Right ventricle myocardium superior (tissue), 1 donor: Measurements from ENCODE around the gene ROBO1. TPM values are rescaled to one million over a fixed set of nuclear protein-coding genes. Genes with fewer than 3 reads are reported as not detected.
"Not testable (repeated sequence)": the region's sequence is repeated elsewhere in the genome, so short reads cannot be mapped to it uniquely, and the experiment has no call there.

Source experiments
- ATAC-seq: fragments of 200-7000 bp; cut with Tn5 transposase; one replicate; pipeline ENCODE4 v1.9.1; 2020; ENCODE audit warnings: mild to moderate bottlenecking; ENCODE audit not compliant: poor library complexity
- DNase-seq: peaks from one replicate; pipeline ENCODE4 v3.0.0-alpha.2; 2020
- intact Hi-C: fragments of 100-400 bp; cut with DNase I; formaldehyde crosslinking; loops from one replicate; pipeline ENCODE4 v1.11.2; 2022
- total RNA-seq: library from RNA; stranded (reverse); fragmentation: NEBNext Ultra II Directional; extraction: Animal tissue kit (Norgen Biotek cat#: 25700); gene quantifications from one replicate; pipeline ENCODE4 v1.2.1, GENCODE V29; 2021
- donor health status: DM: no; HTN: yes; CAD: no; lungs with severe emphysema.

ROBO1 gene
- total RNA-seq, 1 donor from 2014 or later: 6.7 TPM

DNA sequence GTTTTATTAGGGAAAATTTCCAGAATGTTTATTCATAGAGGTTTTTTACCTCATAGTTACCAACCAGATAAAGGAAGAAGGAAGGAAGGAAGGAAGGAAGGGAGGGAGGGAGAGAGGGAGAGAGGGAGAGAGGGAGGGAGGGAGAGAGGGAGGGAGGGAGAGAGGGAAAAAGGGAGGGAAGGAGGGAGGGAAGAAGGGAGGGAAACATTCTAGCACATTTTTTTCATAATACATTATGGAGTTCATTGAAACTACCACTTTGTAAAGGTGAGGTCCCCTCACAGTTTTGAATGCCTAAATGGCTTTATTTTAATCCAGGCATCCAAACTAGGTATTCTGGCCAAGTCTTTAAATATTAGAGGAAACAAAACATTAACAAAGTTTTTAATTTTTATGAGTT is 1049.1 kb downstream of the ROBO1 start:
- intact Hi-C loops: no loop called here
- DNase-seq (no peak), ATAC-seq (no peak)

DNA sequence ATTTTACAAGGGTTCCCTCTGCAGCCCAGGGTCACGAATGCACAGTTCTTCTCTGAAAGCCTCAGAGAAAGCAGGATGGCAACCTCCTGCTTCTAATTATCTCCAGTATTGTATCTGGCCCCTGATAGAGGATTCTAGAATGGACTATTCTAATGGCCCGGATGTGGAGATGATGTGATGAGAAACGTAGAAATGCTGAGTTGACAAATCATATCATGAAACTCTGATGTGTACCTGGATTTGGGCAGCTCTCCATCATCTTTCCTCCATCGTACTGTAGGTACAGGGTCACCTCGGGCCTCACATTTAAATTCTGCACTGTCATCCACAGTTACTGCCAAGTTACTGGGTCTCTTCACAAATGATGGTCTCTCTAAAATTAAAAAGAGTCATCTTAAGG is 1050.8 kb downstream of the ROBO1 start:
- intact Hi-C loops: no loop called here
- DNase-seq: no peak
- no peak for ATAC-seq

DNA sequence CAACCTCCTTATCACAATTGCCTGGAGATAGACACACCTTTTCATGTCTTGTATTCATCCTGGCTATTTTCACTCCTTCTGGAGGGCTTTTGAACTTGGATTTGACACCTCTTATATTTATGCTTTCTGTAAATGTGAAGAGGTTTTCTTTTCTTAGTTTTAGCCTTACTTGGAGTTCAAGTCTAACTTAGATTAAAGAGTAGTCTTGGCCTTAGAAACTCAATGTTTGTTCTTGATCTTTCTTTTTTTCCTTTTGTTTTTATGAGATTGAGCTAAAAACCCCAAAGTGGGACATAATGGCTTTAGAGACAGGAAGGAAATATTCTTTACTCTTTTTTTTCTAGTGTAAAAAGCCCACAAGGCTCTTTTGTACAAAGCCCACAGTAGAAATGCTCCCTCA is 1054.9 kb downstream of the ROBO1 start:
- intact Hi-C loops: no loop called here
- no peak for ATAC-seq
- no peak for DNase-seq

DNA sequence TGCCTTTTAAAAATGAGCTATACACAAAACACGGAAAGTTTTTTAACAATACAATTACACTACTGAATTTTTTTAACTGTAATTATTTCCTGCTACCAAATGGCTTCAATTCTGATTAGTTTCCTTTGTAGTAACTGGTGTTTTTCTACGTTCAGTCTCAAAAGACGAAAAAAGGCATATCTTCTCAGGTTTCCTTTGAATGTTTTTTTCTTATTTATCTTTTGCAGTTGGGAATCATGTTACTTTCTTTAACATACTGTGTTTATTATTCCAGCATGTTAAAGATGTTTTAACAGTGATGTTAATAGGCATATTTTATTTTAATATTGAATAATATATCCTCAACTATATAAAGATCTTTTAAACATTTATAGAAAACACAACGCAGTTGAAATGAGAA is 1055.5 kb downstream of the ROBO1 start:
- DNase-seq (no peak), ATAC-seq (no peak)
- intact Hi-C loops: no loop called here

DNA sequence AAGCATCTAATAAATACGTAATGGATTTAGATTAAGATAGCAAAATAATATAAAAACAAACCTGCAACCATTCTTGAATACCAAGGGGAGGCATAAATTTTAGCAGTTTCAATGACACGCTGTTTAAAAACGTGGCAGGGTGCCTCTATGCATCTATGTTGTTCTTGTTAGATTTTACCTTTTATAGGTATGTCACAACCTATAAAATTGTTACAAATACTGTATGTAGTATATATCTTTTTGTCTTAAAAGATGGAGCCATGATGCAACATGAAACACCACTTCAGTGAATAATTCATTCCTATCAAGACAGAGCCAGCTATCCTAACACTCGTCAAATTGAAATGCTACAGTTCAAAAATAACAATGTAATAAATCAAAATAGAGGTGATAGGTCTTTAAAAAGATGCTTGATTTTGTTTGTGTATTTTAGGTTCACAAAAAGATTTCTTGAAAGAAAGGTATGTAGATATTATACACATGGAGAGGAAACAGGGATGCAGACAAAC is 1059.2 kb downstream of the ROBO1 start:
- no peak for DNase-seq

DNA sequence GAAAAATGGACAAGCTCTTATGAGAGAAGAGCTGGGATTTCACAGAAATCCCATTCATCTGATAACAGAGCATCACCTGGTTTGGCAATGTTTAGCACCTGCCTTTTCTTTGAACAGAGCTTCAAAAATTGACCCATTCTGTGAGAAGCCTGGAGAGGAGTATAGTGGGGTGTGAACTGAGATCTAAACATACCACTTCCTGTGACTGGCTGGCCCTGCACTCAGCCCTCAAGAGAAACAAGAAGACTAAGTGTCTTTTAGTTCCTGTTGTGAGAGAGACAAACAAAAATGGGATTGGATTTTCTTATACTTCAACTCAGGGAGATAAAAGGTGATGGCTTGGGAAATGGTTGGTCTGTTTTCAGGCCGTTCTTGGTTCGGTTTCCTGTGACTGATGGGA is 1060.2 kb downstream of the ROBO1 start:
- intact Hi-C loops: no loop called here
- no peak for ATAC-seq

More for the DNA sequence above, 1059.2 kb downstream of the ROBO1 start:
- intact Hi-C loops: no loop called here
- no peak for ATAC-seq

DNA sequence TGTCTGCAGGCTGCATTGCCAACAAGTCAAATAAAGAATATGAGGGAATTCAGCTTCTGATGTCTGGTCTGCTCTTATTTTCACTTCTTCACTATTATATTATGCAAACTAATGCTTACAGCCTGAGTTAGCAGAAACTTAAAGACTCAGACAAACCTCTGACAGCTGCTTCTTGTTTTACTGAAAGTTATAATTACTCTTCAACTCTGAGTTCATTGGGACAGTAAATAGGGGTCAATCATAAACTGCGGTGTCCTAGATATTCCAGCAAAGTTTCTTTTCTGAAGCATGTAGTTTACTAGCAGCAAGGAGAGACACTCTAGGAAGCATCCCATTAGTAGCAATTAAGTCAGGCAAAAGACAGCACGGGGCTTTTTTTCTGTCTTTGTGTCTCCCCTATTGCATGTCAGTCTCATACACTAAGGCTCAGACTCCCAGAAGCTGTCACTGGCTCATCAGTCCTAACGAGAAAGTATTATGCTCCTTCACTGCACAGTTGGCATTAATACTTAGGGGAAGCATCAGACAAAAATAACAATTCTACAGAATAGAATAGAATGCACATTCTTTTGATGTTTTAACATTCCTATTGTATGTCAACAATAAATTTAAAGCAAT is 1060.8 kb downstream of the ROBO1 start:
- DNase-seq: no peak
- no peak for ATAC-seq
- intact Hi-C loops: no loop called here

More for the DNA sequence above, 1060.2 kb downstream of the ROBO1 start:
- DNase-seq: no peak

DNA sequence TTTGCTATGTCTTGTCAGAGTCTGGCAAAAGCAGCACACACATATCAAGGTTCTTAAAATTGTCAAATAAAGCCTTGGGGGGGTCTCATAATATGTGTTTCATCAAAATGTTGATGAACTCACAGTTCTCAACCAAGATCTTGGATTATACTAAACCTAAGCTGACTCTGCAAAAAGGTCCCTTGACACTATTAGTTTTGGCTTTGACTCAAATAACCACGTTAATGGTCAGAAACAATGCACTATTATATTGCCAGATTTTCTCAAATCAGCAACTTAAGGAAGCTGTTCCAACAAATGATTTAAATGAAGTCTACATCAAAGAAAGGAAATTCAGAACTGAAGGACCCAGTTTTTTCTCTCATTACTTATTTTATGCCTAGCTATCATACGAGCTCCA is 1063.9 kb downstream of the ROBO1 start:
- intact Hi-C loops: no loop called here
- DNase-seq (no peak), ATAC-seq (no peak)

DNA sequence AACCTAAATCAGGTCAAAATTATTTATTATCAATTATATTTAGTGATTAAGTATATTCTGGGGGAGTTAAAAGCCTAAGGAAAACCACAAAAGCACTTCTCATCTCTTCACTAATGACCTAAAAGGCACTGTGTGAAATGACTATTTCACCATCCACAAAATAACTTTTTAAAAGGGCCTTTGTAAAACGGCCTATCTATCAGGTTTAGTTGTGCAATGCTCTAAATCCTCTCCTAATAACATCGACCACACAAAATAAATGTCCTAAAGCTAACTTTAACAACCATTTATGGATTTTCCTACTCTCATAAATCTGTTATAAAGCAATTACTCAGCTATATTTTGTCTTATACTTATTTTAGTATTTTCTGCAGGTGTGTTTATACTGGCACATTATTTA is 1066.3 kb downstream of the ROBO1 start:
- intact Hi-C loops: no loop called here
- no peak for DNase-seq
- peak; percentile 52 for ATAC-seq

DNA sequence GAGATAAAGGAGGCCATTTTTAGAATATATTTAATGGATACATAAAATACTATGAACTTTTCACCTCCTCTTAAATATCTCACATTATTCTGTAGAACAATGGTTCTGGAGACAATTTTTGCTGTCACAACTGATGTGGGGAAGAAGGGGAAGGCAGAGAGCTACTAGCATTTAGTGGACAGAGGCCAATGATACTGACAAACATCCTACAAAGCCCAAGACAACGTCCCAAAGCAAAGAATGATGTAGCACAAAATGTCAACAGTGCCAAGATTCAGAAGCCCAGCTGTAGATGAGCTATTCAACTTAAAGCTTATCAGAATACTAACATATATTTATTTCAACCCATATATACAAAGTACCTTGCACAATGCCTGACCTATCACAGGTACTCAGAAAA is 1069.4 kb downstream of the ROBO1 start:
- ATAC-seq (no peak), DNase-seq (no peak)
- intact Hi-C loops: no loop called here

DNA sequence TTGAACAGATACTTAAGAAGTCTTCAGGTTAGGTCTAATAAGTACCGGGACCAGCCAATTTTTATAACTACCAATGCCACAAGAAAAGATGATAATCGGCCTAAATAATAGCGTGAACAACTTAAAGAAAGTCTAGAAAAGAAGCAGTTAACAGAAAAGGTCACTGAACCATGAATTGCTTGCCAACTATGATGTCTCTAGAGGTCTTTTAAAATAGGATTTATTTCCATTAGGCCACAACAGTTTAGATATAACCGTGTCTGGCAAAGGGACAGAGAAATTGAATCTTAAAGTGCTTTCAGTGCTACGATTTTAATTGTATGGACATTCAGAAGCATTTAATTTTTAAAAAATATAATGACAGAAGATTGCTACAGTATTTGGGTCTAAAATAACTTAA is 1070.4 kb downstream of the ROBO1 start:
- no peak for ATAC-seq
- no peak for DNase-seq
- intact Hi-C loops: no loop called here

DNA sequence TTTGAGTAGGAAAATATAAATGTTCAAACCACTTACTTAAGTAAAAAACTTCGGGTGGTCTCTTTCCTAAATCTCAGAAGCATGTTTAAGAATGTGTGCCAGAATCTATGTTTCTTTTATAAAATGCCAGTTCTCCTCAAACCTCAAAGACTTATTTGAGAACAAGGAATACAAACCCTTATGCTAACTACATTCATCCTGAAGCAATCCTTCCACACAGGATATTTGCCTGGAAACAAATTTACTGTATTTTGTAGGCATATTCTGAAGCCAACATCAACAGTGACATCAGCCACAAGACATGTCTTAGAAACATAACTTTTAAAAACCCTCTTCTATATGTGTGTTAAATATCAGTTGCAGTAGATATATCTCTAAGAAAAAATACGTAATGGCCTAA is 1077.0 kb downstream of the ROBO1 start:
- ATAC-seq (no peak), DNase-seq (no peak)
- intact Hi-C loops: no loop called here

DNA sequence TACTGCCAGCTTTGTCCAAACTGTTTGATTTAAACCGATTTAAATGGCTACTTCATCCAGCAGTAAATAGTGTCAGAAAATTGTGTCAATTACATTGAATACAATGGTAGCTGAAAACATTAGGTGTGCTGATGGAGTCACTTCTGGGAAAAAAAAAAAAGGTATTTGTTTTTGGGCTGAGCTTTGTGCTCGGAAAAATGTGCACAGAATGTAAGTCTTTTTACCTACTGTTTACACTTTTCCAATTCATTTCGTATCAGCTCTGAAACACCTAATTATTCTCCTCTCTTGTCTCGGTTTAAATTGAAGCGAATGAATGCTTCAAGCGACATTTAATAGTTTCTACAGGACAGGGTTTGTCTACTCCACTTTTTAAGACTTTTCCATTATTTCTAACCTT is 1078.4 kb downstream of the ROBO1 start:
- DNase-seq: no peak
- ATAC-seq: no peak
- intact Hi-C loops: no loop called here

DNA sequence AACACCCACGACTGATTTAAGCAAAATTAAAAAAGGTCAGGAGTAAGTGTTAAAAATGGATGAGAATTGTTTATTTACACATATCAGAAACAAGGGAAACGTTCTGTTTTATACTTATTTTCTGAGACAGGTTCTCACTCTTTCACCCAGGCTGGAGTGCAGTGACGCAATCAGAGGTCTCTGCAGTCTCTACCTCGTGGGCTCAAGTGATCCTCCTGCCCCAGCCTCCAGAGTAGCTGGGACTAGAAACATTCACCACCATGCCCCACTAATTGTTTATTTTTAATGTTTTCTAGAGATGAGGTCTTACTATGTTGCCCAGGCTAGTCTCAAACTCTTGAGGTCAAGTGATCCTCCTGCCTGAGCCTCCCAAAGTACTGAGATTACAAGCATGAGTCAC is 1080.3 kb downstream of the ROBO1 start:
- intact Hi-C loops: no loop called here
- DNase-seq: no peak

DNA sequence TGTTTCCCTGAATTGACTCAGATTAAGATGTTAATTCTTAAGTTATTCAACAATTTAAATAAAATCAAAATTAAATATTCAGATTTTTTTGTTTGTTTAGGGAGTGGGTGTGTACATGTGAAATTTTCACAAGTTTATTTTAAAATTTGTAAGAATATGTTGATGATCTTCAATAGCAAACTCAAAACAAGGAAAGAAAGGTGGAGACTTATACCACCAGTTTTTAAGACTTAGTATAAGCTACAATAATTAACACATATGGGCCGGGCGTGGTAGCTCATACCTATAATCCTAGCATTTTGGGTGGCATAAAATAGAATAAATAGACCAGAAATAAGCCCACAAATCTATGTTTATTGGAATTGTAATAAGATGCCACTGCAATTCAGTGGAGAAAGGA is 1084.5 kb downstream of the ROBO1 start:
- ATAC-seq: no peak
- no peak for DNase-seq

More for the DNA sequence above, 1080.3 kb downstream of the ROBO1 start:
- no peak for ATAC-seq

DNA sequence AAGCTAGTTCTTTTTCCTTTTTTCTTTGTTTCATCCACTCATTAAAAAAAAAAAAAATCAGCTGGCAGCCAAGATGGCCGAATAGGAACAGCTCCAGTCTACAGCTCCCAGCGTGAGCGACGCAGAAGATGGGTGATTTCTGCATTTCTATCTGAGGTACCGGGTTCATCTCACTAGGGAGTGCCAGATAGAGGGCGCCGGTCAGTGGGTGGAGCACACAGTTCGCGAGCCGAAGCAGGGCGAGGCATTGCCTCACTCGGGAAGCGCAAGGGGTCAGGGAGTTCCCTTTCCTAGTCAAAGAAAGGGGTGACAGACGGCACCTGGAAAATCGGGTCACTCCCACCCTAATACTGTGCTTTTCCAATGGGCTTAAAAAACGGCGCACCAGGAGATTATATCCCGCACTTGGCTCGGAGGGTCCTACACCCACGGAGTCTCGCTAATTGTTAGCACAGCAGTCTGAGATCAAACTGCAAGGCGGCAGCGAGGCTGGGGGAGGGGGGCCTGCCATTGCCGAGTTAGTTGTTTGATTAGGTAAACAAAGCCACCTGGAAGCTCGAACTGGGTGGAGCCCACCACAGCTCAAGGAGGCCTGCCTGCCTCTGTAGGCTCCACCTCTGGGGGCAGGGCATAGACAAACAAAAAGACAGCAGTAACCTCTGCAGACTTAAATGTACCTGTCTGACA is 1092.5 kb downstream of the ROBO1 start:
- ATAC-seq, intact Hi-C loops, DNase-seq: not testable (repeated sequence)

More for the DNA sequence above, 1084.5 kb downstream of the ROBO1 start:
- intact Hi-C loops: no loop called here

DNA sequence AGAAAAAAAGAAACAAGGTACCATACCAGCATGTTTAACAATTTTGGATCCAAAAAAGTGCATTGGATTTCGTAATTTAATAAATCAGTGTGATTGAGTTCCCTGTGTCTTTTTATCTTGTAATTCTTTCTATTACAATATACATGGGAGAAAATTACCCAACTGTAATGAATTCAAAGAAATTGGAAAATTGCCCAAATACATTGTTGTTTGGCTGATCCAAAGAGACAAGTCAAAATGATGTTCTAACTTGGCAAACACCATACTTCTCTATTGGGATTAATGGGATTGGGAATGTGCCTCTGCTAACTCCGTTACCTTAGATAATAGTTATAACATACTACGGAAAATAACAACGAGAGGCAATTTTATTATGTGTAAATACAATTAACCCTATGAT is 1097.1 kb downstream of the ROBO1 start:
- no peak for ATAC-seq
- intact Hi-C loops: no loop called here
- DNase-seq: no peak

DNA sequence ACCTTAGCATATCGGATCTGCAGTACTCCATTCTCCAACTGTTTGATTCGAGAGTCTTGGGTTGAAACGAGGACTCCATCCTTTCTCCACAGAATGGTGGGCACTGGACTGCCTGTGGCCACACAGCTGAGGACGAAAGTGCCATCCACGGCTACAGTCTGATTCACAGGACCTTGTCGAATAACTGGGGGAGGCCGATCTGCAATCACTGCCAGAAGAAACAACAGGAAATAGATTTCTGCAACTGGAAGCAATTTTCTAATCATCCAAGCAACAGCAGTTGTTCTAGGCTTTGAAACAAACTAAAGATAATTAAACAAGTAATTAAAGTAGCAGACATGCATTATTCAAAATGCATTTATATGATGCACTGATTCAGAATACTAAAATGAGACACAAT is 1097.7 kb downstream of the ROBO1 start:
- ATAC-seq: no peak
- intact Hi-C loops: no loop called here

DNA sequence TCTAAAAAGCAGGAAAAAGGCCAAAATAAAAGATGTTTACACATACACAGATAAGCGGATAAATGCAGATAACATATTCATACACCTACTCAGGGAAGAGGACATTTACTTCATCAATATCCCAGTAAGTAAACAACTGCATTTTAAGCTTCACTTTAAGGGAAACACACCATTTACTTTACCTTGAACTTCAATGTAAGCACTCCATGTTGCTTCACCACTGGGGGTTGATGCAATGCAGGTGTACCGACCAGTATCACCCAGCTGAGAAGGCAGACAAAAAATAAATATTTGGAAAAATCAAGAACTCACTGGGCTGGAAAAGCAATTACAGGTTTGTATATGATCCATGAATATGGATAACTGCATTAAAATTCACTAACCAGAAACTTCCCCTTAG is 1099.5 kb downstream of the ROBO1 start:
- ATAC-seq (no peak), DNase-seq (no peak)
- intact Hi-C loops: no loop called here

More for the DNA sequence above, 1097.7 kb downstream of the ROBO1 start:
- DNase-seq: no peak

DNA sequence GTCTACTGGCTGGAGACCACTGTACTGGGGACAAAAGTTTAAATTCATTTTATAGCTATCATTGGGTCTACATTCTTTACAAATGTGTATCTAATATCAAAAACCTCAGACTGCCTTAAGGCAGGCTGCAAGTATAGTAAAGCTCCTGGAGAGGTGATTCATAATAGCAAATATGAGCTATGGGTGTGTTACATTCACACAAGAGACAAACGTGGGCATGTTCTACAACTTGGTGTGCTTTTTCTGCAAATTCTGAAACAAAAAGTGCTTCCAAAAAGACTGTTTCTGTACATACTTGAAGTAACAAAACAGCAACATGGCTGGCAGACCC is 1101.4 kb downstream of the ROBO1 start:
- DNase-seq (no peak), ATAC-seq (no peak)
- intact Hi-C loops: no loop called here
